Measurements from ENCODE around the gene HTR3C.
"Not testable (repeated sequence)": the region's sequence is repeated elsewhere in the genome, so short reads cannot be mapped to it uniquely, and the experiment has no call there.

HTR3C gene

GRCh38 chr3:184066211-184066610, 13.4 kb downstream of the HTR3C start:
- TF ChIP-seq CTCF (IDR thresholded peaks at IDR 0.05; ENCODE audit: low read depth, low read length) = no peak

GRCh38 chr3:184067573-184068055, 14.8 kb downstream of the HTR3C start:
- H3K4me3 ChIP-seq (ENCODE audit: low read depth, low read length) = no peak overlapping the region
- TF ChIP-seq CTCF (IDR thresholded peaks at IDR 0.05; ENCODE audit: low read depth, low read length) = no peak

More at GRCh38 chr3:184066211-184066610, 13.4 kb downstream of the HTR3C start:
- no peak overlapping the region for H3K4me3 ChIP-seq (ENCODE audit: low read depth, low read length)

GRCh38 chr3:184068344-184068743, 15.5 kb downstream of the HTR3C start:
- H3K4me3 ChIP-seq (ENCODE audit: low read depth, low read length) = no peak overlapping the region
- no peak for TF ChIP-seq CTCF (IDR thresholded peaks at IDR 0.05; ENCODE audit: low read depth, low read length)

GRCh38 chr3:184071142-184071541, 18.3 kb downstream of the HTR3C start:
- not testable (repeated sequence) for H3K4me3 ChIP-seq (ENCODE audit: low read depth, low read length)

- no peak overlapping the region for H3K4me3 ChIP-seq (ENCODE audit: low read depth, low read length)
- TF ChIP-seq CTCF (IDR thresholded peaks at IDR 0.05; ENCODE audit: low read depth, low read length) = no peak
Measured at GRCh38 chr3:184073621-184074020, 20.8 kb downstream of the HTR3C start.

GRCh38 chr3:184075901-184076300, 23.1 kb downstream of the HTR3C start:
- no peak overlapping the region for H3K4me3 ChIP-seq (ENCODE audit: low read depth, low read length)
- TF ChIP-seq CTCF (IDR thresholded peaks at IDR 0.05; ENCODE audit: low read depth, low read length) = no peak

GRCh38 chr3:184077881-184078280, 25.0 kb downstream of the HTR3C start:
- no peak overlapping the region for H3K4me3 ChIP-seq (ENCODE audit: low read depth, low read length)
- no peak for TF ChIP-seq CTCF (IDR thresholded peaks at IDR 0.05; ENCODE audit: low read depth, low read length)

GRCh38 chr3:184078851-184079250, 26.0 kb downstream of the HTR3C start:
- no peak overlapping the region for H3K4me3 ChIP-seq (ENCODE audit: low read depth, low read length)
- no peak for TF ChIP-seq CTCF (IDR thresholded peaks at IDR 0.05; ENCODE audit: low read depth, low read length)

Measured in WI38 (cell line).